HT1080 (cell line): ENCODE measurements around the gene TPGS2. TPM values are rescaled to one million over a fixed set of nuclear protein-coding genes. Genes with fewer than 3 reads are reported as not detected.
"Not testable (repeated sequence)": the region's sequence is repeated elsewhere in the genome, so short reads cannot be mapped to it uniquely, and the experiment has no call there.

ENCODE experiments used
- DNase-seq: peaks from one replicate; pipeline ENCODE4 v3.0.0-alpha.2; 2015; ENCODE audit warnings: low read depth
- polyA plus RNA-seq, 2 experiments: library from polyadenylated mRNA; depleted of rRNA; stranded (reverse); fragments of >200 nt; gene quantifications; 2 replicates each; pipeline ENCODE4 v1.2.3, GENCODE V29; 2015
- total RNA-seq: library from RNA; depleted of rRNA; stranded (reverse); fragments of >200 nt; shearing (Covaris generic); gene quantifications from 2 replicates; pipeline ENCODE4 v1.2.3, GENCODE V29; 2014; rRNA removed

The TPGS2 gene
- 114 and 123 TPM in 2 replicates for total RNA-seq
- polyA plus RNA-seq (2015; cell fraction: cytosol; rRNA removed) = 158 and 162 TPM in 2 replicates
- polyA plus RNA-seq (2015; cell fraction: nucleus; rRNA removed) = 44.9 and 47.3 TPM in 2 replicates

- DNase-seq = peak; percentile 93
Measured at GRCh38 chr18:36828630-36829361, at the start of gene TPGS2, which contains the start of gene KIAA1328. TSS of gene TPGS2 (minus strand) at chr18:36829002. CDS start at chr18:36828767, 235 bp downstream. TSS of gene KIAA1328 (plus strand) at chr18:36829127. CDS start at chr18:36829139, 12 bp downstream.

GRCh38 chr18:36873826-36874225 lies 45.0 kb upstream of the TPGS2 start:
- DNase-seq = not testable (repeated sequence)

DNA sequence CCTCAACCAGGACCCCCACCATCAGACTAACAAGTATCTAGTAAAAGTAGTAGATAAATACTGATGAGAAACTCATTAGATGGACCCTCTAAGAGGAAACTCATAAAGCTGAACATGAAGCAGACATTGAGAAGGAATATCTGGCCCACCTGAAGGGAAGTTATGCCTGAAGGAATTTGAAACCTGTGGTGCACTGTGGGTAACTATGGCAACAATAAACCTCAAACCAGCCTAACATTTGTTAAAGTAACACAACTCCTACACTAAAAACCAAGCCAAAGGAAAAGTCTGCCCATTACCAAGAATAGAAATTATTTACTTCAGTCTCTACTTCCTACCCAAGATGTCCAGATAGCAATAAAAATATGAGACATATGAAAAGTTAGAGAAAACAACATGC lies 43.5 kb upstream of the TPGS2 start:
- peak; percentile 22 for DNase-seq

DNA sequence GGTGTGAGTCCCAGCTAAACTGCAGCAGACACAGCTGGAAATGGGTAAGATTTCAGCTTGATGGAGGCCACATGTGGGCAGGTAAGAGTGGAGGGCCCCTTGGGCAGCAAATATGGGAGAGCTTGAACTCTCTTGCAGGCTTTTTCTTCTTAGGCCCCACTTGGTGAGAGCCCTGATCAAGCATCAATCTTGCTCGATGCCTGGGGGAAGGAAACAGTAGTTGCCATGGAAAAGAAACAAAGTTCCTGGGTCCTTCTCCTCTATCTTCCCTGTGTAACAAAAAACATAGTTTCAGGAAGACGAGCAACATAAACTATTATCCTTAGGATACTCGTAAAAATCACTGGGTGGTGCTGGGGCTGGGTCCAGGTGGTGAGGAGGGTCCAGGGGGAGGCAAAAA lies 43.0 kb upstream of the TPGS2 start:
- no peak for DNase-seq

GRCh38 chr18:36867056-36867455 lies 38.3 kb upstream of the TPGS2 start:
- DNase-seq = no peak

- no peak for DNase-seq
Measured at GRCh38 chr18:36862182-36862581, 33.4 kb upstream of the TPGS2 start.

- DNase-seq = no peak
Measured at GRCh38 chr18:36856815-36857214, 28.0 kb upstream of the TPGS2 start.

- no peak for DNase-seq
Measured at GRCh38 chr18:36851202-36851590, 22.4 kb upstream of the TPGS2 start.

DNA sequence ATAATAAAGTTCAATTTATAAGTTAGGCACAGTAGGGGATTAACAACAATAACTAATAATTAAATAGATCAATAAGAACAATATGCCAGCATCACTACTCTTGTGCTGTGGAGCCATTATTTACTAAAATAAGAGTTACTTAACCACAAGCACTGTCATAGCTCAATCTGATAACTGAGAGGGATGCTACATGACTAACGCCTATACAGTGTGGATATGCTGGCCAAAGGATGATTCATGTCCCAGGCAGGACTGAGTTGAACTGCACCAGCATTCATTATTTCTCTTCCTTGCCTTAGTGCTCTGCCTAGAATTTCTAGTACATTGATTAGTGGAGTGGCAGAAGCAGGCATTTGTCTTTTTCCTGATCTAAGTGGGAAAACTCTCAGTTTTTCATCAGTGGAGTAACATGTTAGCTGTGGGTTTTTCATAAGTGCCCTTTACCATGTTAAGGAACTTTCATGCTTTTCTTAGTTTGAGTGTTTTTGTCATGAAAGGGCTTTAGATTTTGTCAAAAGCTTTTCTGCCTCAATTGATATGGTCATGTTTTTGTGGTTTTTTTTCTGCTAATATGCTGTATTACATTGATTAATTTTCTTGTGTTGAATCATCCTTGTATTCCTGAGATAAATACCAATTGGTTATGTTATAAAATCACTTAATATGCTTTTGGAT lies 21.9 kb upstream of the TPGS2 start:
- peak; percentile 88 for DNase-seq

- no peak for DNase-seq
Measured at GRCh38 chr18:36849288-36850006, 20.6 kb upstream of the TPGS2 start.

DNA sequence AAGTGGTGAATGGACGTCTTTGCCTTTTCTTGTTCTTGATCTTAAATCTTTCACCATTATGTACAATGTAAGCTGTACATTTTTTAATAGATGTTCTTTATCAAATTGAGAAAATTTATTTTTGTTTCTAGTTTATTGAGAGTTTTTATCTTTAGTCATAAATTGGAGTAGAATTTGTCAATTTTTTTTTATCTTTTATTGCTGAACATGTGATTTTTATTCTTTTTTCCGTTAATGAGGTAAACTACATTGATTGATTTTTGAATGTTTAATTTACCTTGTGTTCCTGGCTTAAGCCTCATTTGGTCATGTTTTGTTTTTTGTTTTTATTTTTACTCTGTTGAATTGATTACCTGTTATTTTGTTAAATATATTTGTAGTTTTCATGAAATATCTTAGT lies 19.8 kb upstream of the TPGS2 start:
- DNase-seq = no peak

DNA sequence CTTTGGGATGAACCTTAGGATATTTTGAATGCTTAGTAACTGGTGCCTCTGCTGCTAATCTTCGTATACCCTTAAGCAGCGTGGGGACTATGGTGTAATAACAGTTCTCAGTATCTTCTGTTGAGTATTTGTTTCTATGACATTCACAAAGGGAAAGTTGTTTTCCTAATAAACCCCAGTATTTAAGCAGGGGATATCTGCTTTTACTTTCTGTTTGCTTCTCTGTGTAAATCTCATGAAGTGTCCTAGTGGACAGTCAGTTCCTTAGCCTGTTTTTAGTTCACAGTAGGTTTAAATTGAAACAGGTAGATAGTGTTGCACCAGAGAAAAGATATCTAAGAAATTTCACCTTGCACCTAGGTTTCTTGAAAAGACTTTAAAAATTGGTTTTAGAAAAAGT lies 15.0 kb upstream of the TPGS2 start:
- DNase-seq = no peak

DNA sequence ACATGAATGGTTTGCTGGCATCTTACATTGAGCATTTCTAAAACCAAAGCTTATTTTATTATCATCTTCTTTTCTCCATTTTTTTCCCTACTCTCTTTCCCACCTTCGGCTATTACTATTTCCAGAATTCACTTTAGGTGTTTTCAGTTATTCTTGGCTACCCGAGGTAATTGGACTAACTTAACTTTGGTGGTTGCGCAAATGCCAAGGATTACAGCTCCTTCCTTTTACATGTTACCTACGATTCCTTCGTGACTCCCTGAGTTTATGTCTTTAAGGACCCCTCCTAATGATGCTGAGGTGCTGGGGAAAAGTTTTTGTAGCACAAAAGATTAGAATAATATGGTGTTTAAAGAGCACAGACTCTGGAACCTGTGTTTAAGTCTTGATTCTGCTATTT lies 14.4 kb upstream of the TPGS2 start:
- no peak for DNase-seq

DNA sequence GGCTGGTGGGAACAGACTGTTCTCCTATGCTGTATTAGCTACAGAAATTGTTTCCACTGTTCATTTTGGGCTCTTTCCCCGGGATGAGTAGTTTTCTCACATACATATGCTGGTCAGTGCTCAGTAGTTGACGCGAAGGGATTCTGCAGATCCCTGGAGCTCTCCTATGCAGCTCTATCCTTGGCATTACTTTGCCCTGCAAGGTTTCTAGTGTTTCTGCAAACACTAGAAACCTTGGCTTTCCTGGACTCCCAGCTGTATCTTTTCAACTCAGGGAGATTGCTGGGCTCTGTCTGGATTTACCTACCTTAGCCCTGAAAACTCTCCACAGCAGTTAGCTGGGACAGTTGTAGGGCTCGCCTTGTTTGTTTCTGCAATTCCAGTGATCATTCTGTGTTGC lies 11.0 kb upstream of the TPGS2 start:
- no peak for DNase-seq

DNA sequence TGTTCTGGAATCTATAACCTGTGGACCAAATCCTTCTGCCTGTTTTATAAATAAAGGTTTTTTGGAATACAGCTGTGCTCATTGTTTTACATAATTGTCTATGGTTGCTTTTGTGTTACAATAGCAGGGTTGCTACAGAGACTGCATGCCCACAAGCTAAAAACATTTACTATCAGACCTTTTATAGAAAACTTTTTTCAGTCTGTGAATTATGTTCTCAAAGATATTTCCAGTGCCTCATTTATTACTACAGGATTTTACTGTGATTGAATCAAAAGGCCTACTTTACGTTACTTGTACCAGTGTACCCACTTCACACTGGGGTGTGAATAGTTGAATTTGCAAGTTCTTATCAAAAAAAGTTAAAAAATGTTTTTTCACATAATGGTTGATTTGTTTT lies 7.1 kb upstream of the TPGS2 start:
- no peak for DNase-seq

GRCh38 chr18:36833120-36833519 lies 4.3 kb upstream of the TPGS2 start:
- DNase-seq = no peak

GRCh38 chr18:36831139-36831538 lies 2.3 kb upstream of the TPGS2 start:
- DNase-seq = no peak

GRCh38 chr18:36830158-36830495 lies 1.3 kb upstream of the TPGS2 start:
- no peak for DNase-seq

GRCh38 chr18:36829362-36830157 lies 758 bp upstream of the TPGS2 start:
- no peak for DNase-seq

DNA sequence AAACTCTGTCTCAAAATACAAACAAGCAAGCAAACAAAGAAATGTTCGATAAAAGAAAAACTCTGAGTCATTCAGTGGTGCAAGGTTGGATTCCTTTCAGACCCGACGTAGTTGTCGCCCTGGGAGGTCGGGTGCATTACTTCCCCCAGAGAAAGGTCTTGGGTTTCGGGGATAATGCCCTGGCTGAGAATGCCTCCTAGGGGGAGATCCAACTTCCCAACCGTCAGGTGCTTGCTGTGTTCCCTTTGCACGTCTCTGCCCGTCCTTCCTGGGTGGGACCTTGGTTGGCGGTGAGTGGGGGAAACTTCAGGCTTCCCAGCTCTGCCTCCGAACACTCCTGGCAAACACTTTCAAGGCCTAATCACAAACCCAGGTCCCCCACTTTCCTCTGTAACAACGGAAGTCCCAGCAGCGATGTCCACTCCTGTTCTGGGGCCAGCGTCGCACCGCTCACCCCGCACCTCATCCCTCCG lies 609 bp downstream of the TPGS2 start:
- DNase-seq = peak; percentile 40

DNA sequence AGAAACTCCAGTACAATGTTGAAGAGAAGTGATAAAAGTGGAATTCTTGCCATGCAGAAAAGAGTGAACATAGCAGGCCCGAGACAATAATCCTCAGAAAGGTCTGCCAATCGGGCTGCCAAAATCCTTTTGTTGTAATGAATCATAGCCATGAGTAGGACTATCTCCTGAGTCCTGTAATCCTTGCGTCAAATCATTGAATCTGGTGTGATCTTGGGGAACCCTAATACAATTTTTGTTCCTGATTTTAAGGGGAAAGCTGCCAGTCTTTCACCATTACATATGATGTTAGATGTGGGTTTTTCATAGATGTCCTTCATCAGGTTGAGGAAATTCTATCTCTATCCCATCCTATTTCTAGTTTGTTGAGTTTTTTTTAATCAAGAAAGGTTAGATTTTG lies 2.2 kb downstream of the TPGS2 start:
- no peak for DNase-seq
